ENCODE results near the gene ZSWIM5. TPM values are rescaled to one million over a fixed set of nuclear protein-coding genes. Genes with fewer than 3 reads are reported as not detected.

Gene ZSWIM5
- total and polyA plus RNA-seq, 10 donors, result 0.15 to 4.7 (median 2.7) TPM

- peaks cover 0 to 10% (median 0%) of the 10 kb centered on the region in 7 donors for H3K27me3 ChIP-seq (replicated peaks in 1 of 7)
- no peak overlapping the region for H3K4me3 ChIP-seq
- TF ChIP-seq POLR2A (IDR thresholded peaks at IDR 0.05), result no peak
- no peak for TF ChIP-seq POLR2AphosphoS5 (IDR thresholded peaks at IDR 0.05)
- no peak for TF ChIP-seq CTCF (IDR thresholded peaks at IDR 0.05 in 8 of 11, conservative IDR thresholded peaks at IDR 0.05 in 3 of 11)
- H3K4me1 ChIP-seq, result no peaks in the 10 kb centered on the region
- H3K9me3 ChIP-seq, result no peaks in the 10 kb centered on the region
- intact Hi-C loops (cut with DNase I; ENCODE audit: low total_unique reads), result no loop called here
- no peak for DNase-seq
- WGBS, 5 donors, result 88 to 93% (median 91%) methylated on average over 4 of the region's 4 CpGs
- no peak overlapping the region for H3K27ac ChIP-seq
- no peaks in the 10 kb centered on the region for H3K36me3 ChIP-seq
Observed at GRCh38 chr1:45221716-45222115, 15.3 kb upstream of the ZSWIM5 start.

GRCh38 chr1:45216861-45217260 lies 10.5 kb upstream of the ZSWIM5 start:
- intact Hi-C loops (cut with DNase I; ENCODE audit: low total_unique reads), result no loop called here
- Histone ChIP-seq H3K9me3 (no peaks in the 10 kb centered on the region), H3K27me3 (replicated peaks in 1 of 7) (peaks cover 0 to 10% (median 0%) of the 10 kb centered on the region in 7 donors), H3K4me1 (no peaks in the 10 kb centered on the region), H3K4me3 (no peak overlapping the region), H3K36me3 (no peaks in the 10 kb centered on the region), H3K27ac (no peak overlapping the region)
- no peak for TF ChIP-seq POLR2AphosphoS5 (IDR thresholded peaks at IDR 0.05)
- no peak for TF ChIP-seq CTCF (IDR thresholded peaks at IDR 0.05 in 8 of 11, conservative IDR thresholded peaks at IDR 0.05 in 3 of 11)
- TF ChIP-seq POLR2A (IDR thresholded peaks at IDR 0.05), result no peak
- DNase-seq, result no peak

DNA sequence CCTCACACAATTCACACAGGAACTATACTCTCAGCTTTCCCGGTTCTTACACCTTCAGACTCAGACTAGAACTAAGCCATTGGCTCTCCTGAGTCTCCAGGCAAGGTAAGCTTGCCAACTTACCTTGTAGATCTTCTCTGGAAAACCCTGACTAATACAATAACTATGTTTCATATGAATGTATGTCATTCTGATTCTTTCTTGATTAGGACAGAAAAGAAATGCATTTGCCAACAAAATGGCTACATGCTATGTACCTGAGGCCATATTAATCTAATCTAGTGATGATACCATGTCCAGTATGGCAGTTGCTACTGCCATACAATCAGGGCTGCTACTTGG lies 9.8 kb upstream of the ZSWIM5 start:
- no peak for TF ChIP-seq POLR2A (IDR thresholded peaks at IDR 0.05)
- TF ChIP-seq CTCF (IDR thresholded peaks at IDR 0.05 in 8 of 11, conservative IDR thresholded peaks at IDR 0.05 in 3 of 11), result no peak
- TF ChIP-seq POLR2AphosphoS5 (IDR thresholded peaks at IDR 0.05), result no peak
- Histone ChIP-seq H3K27ac (no peak overlapping the region), H3K27me3 (replicated peaks in 1 of 7) (peaks cover 0 to 10% (median 0%) of the 10 kb centered on the region in 7 donors), H3K36me3 (no peaks in the 10 kb centered on the region), H3K4me3 (no peak overlapping the region), H3K4me1 (no peaks in the 10 kb centered on the region), H3K9me3 (no peaks in the 10 kb centered on the region)
- intact Hi-C loops (cut with DNase I; ENCODE audit: low total_unique reads), result no loop called here
- WGBS, 5 donors, result 74 to 89% (median 78%) methylated on average over 1 of the region's 1 CpG
- no peak for DNase-seq

GRCh38 chr1:45215485-45216199 lies 9.2 kb upstream of the ZSWIM5 start:
- intact Hi-C loops (cut with DNase I; ENCODE audit: low total_unique reads), result no loop called here
- TF ChIP-seq CTCF (IDR thresholded peaks at IDR 0.05 in 8 of 11, conservative IDR thresholded peaks at IDR 0.05 in 3 of 11) (no peak), POLR2A (IDR thresholded peaks at IDR 0.05) (no peak), POLR2AphosphoS5 (IDR thresholded peaks at IDR 0.05) (no peak)
- no peaks in the 10 kb centered on the region for H3K4me1 ChIP-seq

More at GRCh38 chr1:45215485-45216199, 9.2 kb upstream of the ZSWIM5 start:
- Histone ChIP-seq H3K27me3 (replicated peaks in 1 of 7) (peaks cover 0 to 10% (median 0%) of the 10 kb centered on the region in 7 donors), H3K27ac (no peak overlapping the region), H3K9me3 (no peaks in the 10 kb centered on the region), H3K36me3 (no peaks in the 10 kb centered on the region), H3K4me3 (no peak overlapping the region)
- 78 to 92% (median 82%) methylated on average over 3 of the region's 3 CpGs for WGBS, 5 donors
- DNase-seq, result no peak
